Retinal pigment epithelial cell (primary cell): ENCODE measurements around the gene SKAP1.
"Not testable (repeated sequence)": the region's sequence is repeated elsewhere in the genome, so short reads cannot be mapped to it uniquely, and the experiment has no call there.

Source experiments
- DNase-seq: peaks from one replicate; pipeline ENCODE4 v3.0.0-alpha.2; 2010; ENCODE audit warnings: low read depth
- H3K4me3 ChIP-seq: 2 replicates; pipeline ENCODE4 v1.5.1; 2011; ENCODE audit warnings: mild to moderate bottlenecking, low read length, control low read depth, moderate library complexity
- TF ChIP-seq, protein P1 (sequence below): conservative IDR thresholded peaks from 2 replicates; pipeline ENCODE4 v1.5.1; 2011; ENCODE audit warnings: low read depth, low read length, control low read depth, inconsistent platforms

The SKAP1 gene

DNA sequence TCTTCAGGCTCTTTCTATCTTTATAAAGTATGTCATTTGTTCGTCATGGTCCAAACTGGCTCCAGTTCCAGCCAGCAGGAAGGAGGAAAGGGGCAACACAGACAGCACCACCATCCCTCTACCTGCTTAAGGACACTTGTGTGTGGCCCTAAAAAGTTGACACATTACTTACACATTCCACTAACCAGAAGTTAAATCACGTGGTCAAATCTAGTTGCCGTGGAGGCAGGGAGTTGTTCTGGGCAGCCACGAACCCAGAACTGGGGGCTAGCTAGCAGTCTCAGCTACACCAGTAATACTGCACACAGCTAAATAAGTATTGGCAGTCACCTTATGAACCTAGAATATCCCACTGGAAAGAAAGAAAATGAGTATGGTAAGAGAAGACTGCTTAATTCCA, 218.2 kb downstream of the SKAP1 start:
- H3K4me3 ChIP-seq, result no peak overlapping the region
- no peak for DNase-seq
- TF ChIP-seq, protein P1, sequence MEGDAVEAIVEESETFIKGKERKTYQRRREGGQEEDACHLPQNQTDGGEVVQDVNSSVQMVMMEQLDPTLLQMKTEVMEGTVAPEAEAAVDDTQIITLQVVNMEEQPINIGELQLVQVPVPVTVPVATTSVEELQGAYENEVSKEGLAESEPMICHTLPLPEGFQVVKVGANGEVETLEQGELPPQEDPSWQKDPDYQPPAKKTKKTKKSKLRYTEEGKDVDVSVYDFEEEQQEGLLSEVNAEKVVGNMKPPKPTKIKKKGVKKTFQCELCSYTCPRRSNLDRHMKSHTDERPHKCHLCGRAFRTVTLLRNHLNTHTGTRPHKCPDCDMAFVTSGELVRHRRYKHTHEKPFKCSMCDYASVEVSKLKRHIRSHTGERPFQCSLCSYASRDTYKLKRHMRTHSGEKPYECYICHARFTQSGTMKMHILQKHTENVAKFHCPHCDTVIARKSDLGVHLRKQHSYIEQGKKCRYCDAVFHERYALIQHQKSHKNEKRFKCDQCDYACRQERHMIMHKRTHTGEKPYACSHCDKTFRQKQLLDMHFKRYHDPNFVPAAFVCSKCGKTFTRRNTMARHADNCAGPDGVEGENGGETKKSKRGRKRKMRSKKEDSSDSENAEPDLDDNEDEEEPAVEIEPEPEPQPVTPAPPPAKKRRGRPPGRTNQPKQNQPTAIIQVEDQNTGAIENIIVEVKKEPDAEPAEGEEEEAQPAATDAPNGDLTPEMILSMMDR, result no peak

DNA sequence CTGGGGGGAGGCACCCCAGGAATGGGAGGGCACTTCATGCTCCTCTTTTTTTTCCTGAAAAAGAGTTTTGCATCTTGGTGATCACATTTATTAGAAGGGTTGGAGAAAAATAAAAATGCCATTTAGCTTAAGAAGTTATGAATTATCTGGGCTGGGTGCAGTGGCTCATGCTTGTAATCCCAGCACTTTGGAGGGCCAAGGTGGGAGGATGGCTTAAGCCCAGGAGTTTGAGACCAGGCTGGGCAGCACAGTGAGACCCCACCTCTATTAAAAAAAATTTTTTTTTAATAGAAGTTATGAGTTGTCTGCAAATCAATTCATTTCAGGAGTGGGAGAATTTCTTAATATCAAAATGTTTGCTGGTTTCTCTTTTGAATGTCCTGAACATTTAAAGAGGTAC, 219.0 kb downstream of the SKAP1 start:
- TF ChIP-seq, protein P1, result no peak
- no peak for DNase-seq
- H3K4me3 ChIP-seq, result no peak overlapping the region

DNA sequence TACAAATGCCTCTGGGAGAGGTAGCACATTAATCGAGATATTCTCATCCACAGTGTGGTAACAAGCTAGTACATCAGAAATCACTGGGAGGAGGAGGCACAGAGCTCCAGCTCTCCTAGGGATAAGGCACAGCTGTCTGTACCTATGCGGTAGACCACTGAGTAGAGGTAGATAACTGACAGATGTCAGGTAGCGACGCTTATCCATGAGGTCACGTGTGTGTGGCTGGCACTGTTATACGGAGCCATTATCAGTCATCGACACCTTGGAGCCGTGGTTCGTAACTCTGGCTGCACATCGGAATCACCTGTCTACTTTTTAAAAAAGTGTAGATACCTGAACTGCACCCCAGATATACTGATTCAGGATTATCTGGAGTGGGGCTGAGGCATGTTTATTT, 220.0 kb downstream of the SKAP1 start:
- TF ChIP-seq, protein P1, result no peak
- DNase-seq, result no peak
- no peak overlapping the region for H3K4me3 ChIP-seq

DNA sequence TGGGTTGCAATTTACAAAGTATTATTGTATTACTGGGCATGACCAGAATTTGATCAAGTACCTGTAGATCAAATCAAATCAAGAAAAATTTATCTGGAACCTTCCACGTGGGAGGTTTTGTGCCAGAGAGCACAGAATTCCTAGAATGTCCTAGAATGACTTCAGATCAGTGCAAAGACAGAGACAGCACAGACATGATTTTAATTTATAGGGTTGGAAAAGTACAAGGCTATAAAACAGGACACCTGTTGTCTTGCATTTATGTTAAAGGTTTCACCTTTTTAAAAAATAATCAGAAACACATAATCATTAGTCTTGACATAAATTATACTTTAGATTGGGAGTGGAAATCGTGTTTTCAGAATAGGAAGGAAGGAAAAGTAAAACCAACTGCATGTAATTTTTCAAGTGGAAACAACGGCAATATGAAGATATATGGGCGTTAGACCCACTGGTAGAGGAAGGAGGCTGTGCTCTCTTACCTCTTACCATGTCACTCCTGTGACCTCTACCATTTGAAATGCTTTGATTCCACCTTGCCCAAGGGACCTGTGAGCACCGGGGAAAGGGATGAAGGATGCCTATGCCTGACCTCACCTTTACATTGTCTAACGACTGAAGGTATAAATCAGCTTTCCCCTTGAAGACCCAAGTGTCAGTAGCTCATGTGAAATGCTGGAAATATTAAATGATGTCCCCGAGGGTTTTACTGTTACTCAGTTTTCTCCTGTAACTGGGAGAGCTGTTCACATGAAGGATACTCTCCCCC, 222.1 kb downstream of the SKAP1 start:
- no peak overlapping the region for H3K4me3 ChIP-seq
- DNase-seq, result no peak
- TF ChIP-seq, protein P1, result no peak

DNA sequence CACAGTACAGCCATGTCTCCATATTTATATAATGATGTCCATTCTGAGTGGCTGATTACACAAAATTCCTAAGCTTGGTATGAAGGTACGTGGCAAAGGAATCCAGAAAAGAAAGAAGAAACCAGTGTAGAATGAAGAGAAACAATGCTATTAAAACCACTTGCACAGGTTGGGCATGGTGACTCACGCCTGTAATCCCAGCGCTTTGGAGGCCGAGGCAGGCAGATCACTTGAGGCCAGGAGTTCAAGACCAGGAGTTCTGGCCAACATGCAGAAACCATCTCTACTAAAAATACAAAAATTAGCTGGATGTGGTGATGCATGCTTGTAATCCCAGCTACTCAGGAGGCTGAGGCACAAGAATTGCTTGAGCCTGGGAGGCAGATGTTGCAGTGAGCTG, 223.0 kb downstream of the SKAP1 start:
- peak; percentile 10 for DNase-seq
- H3K4me3 ChIP-seq, result not testable (repeated sequence)

DNA sequence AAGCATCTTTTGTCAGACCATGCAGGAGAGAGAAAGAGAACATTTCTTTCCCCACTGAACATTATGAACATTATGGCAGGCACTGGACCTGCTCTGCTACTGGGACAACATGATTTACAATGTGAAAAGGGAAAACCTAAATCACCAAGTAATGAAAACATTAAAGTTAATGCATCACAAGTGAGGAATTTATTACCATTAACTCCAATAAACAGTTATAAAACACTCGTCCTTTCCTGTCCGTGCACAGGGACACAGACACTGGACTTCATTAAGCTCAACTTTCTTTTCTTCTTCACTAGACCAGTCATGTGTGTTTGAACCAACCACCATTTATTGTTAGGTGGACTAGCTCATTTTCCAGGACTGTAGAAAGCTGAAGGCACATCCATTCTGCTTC, 227.1 kb downstream of the SKAP1 start:
- H3K4me3 ChIP-seq, result no peak overlapping the region
- TF ChIP-seq, protein P1, result no peak
- DNase-seq, result no peak

DNA sequence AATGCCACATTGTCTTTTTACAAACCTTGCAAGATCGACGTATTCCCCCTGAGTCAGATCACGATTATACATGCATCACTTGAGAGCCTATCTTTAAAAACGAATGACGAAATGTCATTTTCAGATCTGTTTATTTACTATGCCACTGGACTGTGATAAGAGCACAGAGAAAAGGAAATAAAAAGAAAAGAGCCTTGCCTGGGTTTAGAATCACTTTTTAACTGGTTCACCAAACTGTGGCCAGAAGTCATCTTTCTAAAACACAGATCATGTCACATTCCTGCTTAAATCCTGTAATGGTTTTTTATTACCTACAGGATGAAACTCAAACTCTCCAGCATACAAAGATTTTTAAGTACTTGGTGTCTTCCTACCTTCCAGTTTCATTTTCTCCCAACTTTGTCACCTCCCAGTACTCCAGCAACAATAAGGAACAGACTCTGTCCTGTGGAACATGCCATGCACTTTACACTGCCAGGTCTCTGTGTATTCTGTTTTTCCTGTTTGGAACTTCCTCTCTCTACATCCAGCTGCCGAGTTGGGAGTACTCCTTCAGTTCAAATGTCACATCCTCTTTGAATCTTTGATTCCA, 231.0 kb downstream of the SKAP1 start:
- TF ChIP-seq, protein P1, result no peak
- H3K4me3 ChIP-seq, result no peak overlapping the region

More for the DNA sequence above, 231.0 kb downstream of the SKAP1 start:
- DNase-seq, result no peak
